GM18505 (cell line): ENCODE data around the gene KIAA1328.
"Not testable (repeated sequence)": the region's sequence is repeated elsewhere in the genome, so short reads cannot be mapped to it uniquely, and the experiment has no call there.

Source experiments
- ATAC-seq: cut with Tn5 transposase; IDR thresholded peaks from one replicate; pipeline ENCODE4 v1.9.1; 2021; ENCODE audit not compliant: unreplicated experiment
- POLR2A ChIP-seq: IDR thresholded peaks from 4 replicates; pipeline ENCODE4 v1.6.1; 2011; ENCODE audit warnings: borderline replicate concordance; ENCODE audit not compliant: insufficient read depth, insufficient read length; ENCODE audit errors: extremely low read depth

The KIAA1328 gene

GRCh38 chr18:36833120-36833519 is 4.2 kb downstream of the KIAA1328 start:
- no peak for ATAC-seq
- TF ChIP-seq POLR2A, result no peak

- ATAC-seq, result no peak
- TF ChIP-seq POLR2A, result no peak
Measured at GRCh38 chr18:36835927-36836326, 7.0 kb downstream of the KIAA1328 start.

GRCh38 chr18:36839835-36840234 is 10.9 kb downstream of the KIAA1328 start:
- TF ChIP-seq POLR2A, result no peak
- no peak for ATAC-seq

GRCh38 chr18:36843199-36843598 is 14.3 kb downstream of the KIAA1328 start:
- no peak for ATAC-seq
- TF ChIP-seq POLR2A, result no peak

GRCh38 chr18:36843784-36844183 is 14.9 kb downstream of the KIAA1328 start:
- TF ChIP-seq POLR2A, result no peak
- ATAC-seq, result no peak

GRCh38 chr18:36848609-36849008 is 19.7 kb downstream of the KIAA1328 start:
- ATAC-seq, result no peak
- no peak for TF ChIP-seq POLR2A

GRCh38 chr18:36849288-36850006 is 20.5 kb downstream of the KIAA1328 start:
- ATAC-seq, result no peak

GRCh38 chr18:36850527-36851201 is 21.7 kb downstream of the KIAA1328 start:
- ATAC-seq, result no peak
- TF ChIP-seq POLR2A, result no peak

More at GRCh38 chr18:36849288-36850006, 20.5 kb downstream of the KIAA1328 start:
- TF ChIP-seq POLR2A, result no peak

- no peak for TF ChIP-seq POLR2A
- ATAC-seq, result no peak
Measured at GRCh38 chr18:36851202-36851590, 22.3 kb downstream of the KIAA1328 start.

GRCh38 chr18:36856815-36857214 is 27.9 kb downstream of the KIAA1328 start:
- no peak for TF ChIP-seq POLR2A
- no peak for ATAC-seq

GRCh38 chr18:36862182-36862581 is 33.3 kb downstream of the KIAA1328 start:
- ATAC-seq, result no peak
- TF ChIP-seq POLR2A, result no peak

GRCh38 chr18:36867056-36867455 is 38.1 kb downstream of the KIAA1328 start:
- ATAC-seq, result no peak

GRCh38 chr18:36871801-36872200 is 42.9 kb downstream of the KIAA1328 start:
- TF ChIP-seq POLR2A, result no peak

More at GRCh38 chr18:36867056-36867455, 38.1 kb downstream of the KIAA1328 start:
- TF ChIP-seq POLR2A, result no peak

GRCh38 chr18:36872329-36872728 is 43.4 kb downstream of the KIAA1328 start:
- ATAC-seq, result no peak
- TF ChIP-seq POLR2A, result no peak

More at GRCh38 chr18:36871801-36872200, 42.9 kb downstream of the KIAA1328 start:
- no peak for ATAC-seq

- ATAC-seq, result not testable (repeated sequence)
Measured at GRCh38 chr18:36873826-36874225, 44.9 kb downstream of the KIAA1328 start.

- ATAC-seq, result not testable (repeated sequence)
Measured at GRCh38 chr18:36879796-36880195, 50.9 kb downstream of the KIAA1328 start.
